ENCODE results near the gene MAP1S. TPM values are rescaled to one million over a fixed set of nuclear protein-coding genes. Genes with fewer than 3 reads are reported as not detected.

MAP1S gene
- total RNA-seq, 1 donor from 2014 or later: 67.1 TPM

DNA sequence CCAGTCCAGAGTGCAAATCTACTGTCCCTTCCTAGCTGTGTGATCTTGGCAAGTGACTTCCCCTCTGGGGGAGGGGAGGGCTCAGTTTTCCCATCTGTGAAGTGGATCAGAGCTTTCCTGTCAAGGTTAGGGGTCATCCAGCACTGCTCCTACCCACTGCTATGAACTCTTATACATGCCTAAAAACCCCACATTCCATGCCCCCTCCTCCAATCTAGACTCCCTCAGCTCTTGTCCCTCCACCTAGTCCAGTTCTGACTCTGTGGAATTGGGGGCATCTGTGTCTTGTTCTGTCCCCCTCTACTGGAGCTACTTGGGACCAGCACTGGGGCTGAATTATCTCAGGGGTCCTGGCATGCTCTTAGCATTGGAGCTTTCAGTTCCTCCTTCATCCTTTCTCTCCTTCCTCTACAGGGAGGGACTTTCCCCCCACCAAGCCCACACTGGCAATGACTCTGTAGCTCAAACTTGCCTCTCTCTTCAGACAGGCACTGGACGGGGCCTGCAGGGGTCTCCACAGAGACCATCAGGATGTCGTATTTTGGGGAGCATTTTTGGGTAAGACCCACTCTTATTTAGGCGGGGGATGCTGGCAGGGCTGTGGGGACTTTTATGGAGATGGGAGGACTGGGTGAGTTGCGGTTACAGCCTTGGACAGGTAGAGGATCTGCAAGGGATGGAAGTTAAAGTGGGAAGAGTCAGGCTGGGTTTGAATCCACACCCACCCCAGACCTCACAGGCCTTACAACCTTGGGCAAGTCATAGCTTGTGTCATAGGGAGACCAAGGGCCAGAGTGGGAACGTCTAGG lies 35.6 kb downstream of the MAP1S start:
- DNase-seq: no peak
- H3K27me3 ChIP-seq (ENCODE audit: low read depth): no peaks in the 10 kb centered on the region
- H3K4me1 ChIP-seq: peaks cover under 1% of the 10 kb centered on the region
- H3K9me3 ChIP-seq: no peaks in the 10 kb centered on the region
- intact Hi-C loops (cut with DNase I): no loop called here
- TF ChIP-seq CTCF (IDR thresholded peaks at IDR 0.05): no peak
- H3K27ac ChIP-seq: no peak overlapping the region
- H3K36me3 ChIP-seq: no peaks in the 10 kb centered on the region
- H3K4me3 ChIP-seq: no peak overlapping the region
- ATAC-seq: no peak

- Histone ChIP-seq H3K4me1 (no peaks in the 10 kb centered on the region), H3K36me3 (no peaks in the 10 kb centered on the region), H3K27ac (no peak overlapping the region), H3K9me3 (no peaks in the 10 kb centered on the region), H3K4me3 (no peak overlapping the region), H3K27me3 (ENCODE audit: low read depth) (no peaks in the 10 kb centered on the region)
- DNase-seq: no peak
- no peak for TF ChIP-seq CTCF (IDR thresholded peaks at IDR 0.05)
- intact Hi-C loops (cut with DNase I): no loop called here
- no peak for ATAC-seq
Measured at GRCh38 chr19:17755443-17755890, 36.2 kb downstream of the MAP1S start.

GRCh38 chr19:17755977-17756670 lies 36.8 kb downstream of the MAP1S start:
- intact Hi-C loops (cut with DNase I): no loop called here
- Histone ChIP-seq H3K4me3 (no peak overlapping the region), H3K36me3 (no peaks in the 10 kb centered on the region), H3K4me1 (no peaks in the 10 kb centered on the region), H3K9me3 (no peaks in the 10 kb centered on the region), H3K27ac (no peak overlapping the region), H3K27me3 (ENCODE audit: low read depth) (no peaks in the 10 kb centered on the region)
- no peak for ATAC-seq
- no peak for TF ChIP-seq CTCF (IDR thresholded peaks at IDR 0.05)
- DNase-seq: no peak

- DNase-seq (no peak), ATAC-seq (peak; percentile 58 to 60)
- H3K4me1 ChIP-seq: no peaks in the 10 kb centered on the region
- H3K9me3 ChIP-seq: no peaks in the 10 kb centered on the region
- H3K36me3 ChIP-seq: no peaks in the 10 kb centered on the region
- H3K27me3 ChIP-seq (ENCODE audit: low read depth): no peaks in the 10 kb centered on the region
- H3K27ac ChIP-seq: no peak overlapping the region
- TF ChIP-seq CTCF (IDR thresholded peaks at IDR 0.05): no peak
- intact Hi-C loops (cut with DNase I): no loop called here
- H3K4me3 ChIP-seq: no peak overlapping the region
Measured at GRCh38 chr19:17757125-17757524, 37.8 kb downstream of the MAP1S start.

DNA sequence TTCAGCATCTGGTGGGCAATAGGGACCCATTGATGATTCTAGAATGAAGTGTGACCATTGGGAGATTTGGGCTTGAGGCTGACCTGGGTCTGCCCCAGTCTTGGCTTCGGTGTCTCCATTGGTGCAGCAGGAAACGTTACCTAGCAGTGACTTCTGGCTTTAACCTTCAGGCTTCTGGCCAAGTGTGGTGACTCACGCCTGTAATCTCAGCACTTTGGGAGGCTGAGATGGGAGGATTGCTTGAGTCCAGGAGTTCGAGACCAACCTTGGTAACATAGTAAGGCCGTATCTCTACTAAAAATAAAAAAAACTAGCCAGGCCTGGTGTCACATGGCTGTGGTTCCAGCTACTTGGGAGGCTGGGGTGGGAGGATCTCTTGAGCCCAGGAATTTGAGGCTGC lies 39.2 kb downstream of the MAP1S start:
- DNase-seq (no peak), ATAC-seq (no peak)
- Histone ChIP-seq H3K4me3 (no peak overlapping the region), H3K4me1 (no peaks in the 10 kb centered on the region), H3K27me3 (ENCODE audit: low read depth) (no peaks in the 10 kb centered on the region), H3K9me3 (no peaks in the 10 kb centered on the region), H3K36me3 (no peaks in the 10 kb centered on the region), H3K27ac (no peak overlapping the region)
- intact Hi-C loops (cut with DNase I): no loop called here
- TF ChIP-seq CTCF (IDR thresholded peaks at IDR 0.05): no peak
